Suprapubic skin (tissue), 4 donors: Measurements from ENCODE around the gene FKBP1A.

ENCODE experiments used
- EP300 ChIP-seq: sonication (generic); formaldehyde crosslinking; IDR thresholded peaks from one replicate; pipeline ENCODE4 v1.6.1; 2017; ENCODE audit warnings: antibody characterized with exemption
- POLR2A ChIP-seq, 2 donors: fragments of 450-650 bp; IDR thresholded peaks; one replicate each; pipeline ENCODE4 v1.6.1; 2017; ENCODE audit warnings: antibody characterized with exemption in 2 of 2, mild to moderate bottlenecking in 2 of 2, moderate library complexity in 2 of 2
- POLR2AphosphoS5 ChIP-seq, 3 donors: sonication (generic); formaldehyde crosslinking; IDR thresholded peaks; one replicate each; pipeline ENCODE4 v1.6.1; 2017; ENCODE audit warnings: antibody characterized with exemption in 3 of 3
- TF ChIP-seq, protein P1 (sequence below), 2 donors: fragments of 200-600 bp in 1 of 2; fragments of 450-650 bp in 1 of 2; sonication (generic) in 1 of 2; IDR thresholded peaks; one replicate each; pipeline ENCODE4 v1.5.1; 2016 to 2019; ENCODE audit warnings: antibody characterized with exemption in 2 of 2, mild to moderate bottlenecking in 1 of 2, moderate library complexity in 1 of 2

GRCh38 chr20:1418350-1418749 lies 25.5 kb upstream of the FKBP1A start:
- TF ChIP-seq, protein P1, sequence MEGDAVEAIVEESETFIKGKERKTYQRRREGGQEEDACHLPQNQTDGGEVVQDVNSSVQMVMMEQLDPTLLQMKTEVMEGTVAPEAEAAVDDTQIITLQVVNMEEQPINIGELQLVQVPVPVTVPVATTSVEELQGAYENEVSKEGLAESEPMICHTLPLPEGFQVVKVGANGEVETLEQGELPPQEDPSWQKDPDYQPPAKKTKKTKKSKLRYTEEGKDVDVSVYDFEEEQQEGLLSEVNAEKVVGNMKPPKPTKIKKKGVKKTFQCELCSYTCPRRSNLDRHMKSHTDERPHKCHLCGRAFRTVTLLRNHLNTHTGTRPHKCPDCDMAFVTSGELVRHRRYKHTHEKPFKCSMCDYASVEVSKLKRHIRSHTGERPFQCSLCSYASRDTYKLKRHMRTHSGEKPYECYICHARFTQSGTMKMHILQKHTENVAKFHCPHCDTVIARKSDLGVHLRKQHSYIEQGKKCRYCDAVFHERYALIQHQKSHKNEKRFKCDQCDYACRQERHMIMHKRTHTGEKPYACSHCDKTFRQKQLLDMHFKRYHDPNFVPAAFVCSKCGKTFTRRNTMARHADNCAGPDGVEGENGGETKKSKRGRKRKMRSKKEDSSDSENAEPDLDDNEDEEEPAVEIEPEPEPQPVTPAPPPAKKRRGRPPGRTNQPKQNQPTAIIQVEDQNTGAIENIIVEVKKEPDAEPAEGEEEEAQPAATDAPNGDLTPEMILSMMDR (IDR thresholded peaks at IDR 0.05): no peak
- TF ChIP-seq POLR2A (IDR thresholded peaks at IDR 0.05) (no peak), EP300 (no peak), POLR2AphosphoS5 (IDR thresholded peaks at IDR 0.05) (no peak)
